GM18951 (cell line): ENCODE data around the gene MIEF1.

Experiments used
- POLR2A ChIP-seq: IDR thresholded peaks from 4 replicates; pipeline ENCODE4 v1.6.1; 2011; ENCODE audit warnings: mild to moderate bottlenecking; ENCODE audit not compliant: insufficient read length, insufficient read depth; ENCODE audit errors: extremely low read depth
- in situ Hi-C: fragments of 300-500 bp; cut with MboI; formaldehyde crosslinking; loops from one replicate; pipeline ENCODE4 v1.12.0; 2022; ENCODE audit warnings: low sequenced_read_pairs, mixed read lengths, inconsistent platforms; ENCODE audit not compliant: unreplicated experiment

The MIEF1 gene

GRCh38 chr22:39527481-39527961 is 25.4 kb downstream of the MIEF1 start:
- no peak for TF ChIP-seq POLR2A
- in situ Hi-C loops: loop anchor here (25.0 kb wide), 1 partner anchor 810 kb away; the partner anchor contains the start of gene ADSL

GRCh38 chr22:39528080-39528661 is 26.1 kb downstream of the MIEF1 start:
- no peak for TF ChIP-seq POLR2A
- in situ Hi-C loops: loop anchor here (25.0 kb wide), 1 partner anchor 809 kb away; the partner anchor contains the start of gene ADSL

- in situ Hi-C loops: loop anchor here (25.0 kb wide), 1 partner anchor 808 kb away; the partner anchor contains the start of gene ADSL
- peak; percentile 39 for TF ChIP-seq POLR2A
Observed at GRCh38 chr22:39528681-39529486, 26.8 kb downstream of the MIEF1 start.

GRCh38 chr22:39529487-39529851 is 27.4 kb downstream of the MIEF1 start:
- in situ Hi-C loops: loop anchor here (25.0 kb wide), 1 partner anchor 808 kb away; the partner anchor contains the start of gene ADSL
- TF ChIP-seq POLR2A: no peak

GRCh38 chr22:39530116-39530515 is 28.0 kb downstream of the MIEF1 start:
- no peak for TF ChIP-seq POLR2A
- in situ Hi-C loops: loop anchor here (25.0 kb wide), 1 partner anchor 807 kb away; the partner anchor contains the start of gene ADSL

- in situ Hi-C loops: loop anchor here (25.0 kb wide), 1 partner anchor 806 kb away; the partner anchor contains the start of gene ADSL
- TF ChIP-seq POLR2A: peak; percentile 12
Observed at GRCh38 chr22:39530692-39531331, 28.7 kb downstream of the MIEF1 start.

GRCh38 chr22:39532215-39533073 is 30.4 kb downstream of the MIEF1 start, which contains the start of gene RPS19BP1:
RPS19BP1 (minus strand) TSS chr22:39532748; CDS start chr22:39532738, 10 bp downstream.
- in situ Hi-C loops: loop anchor here (25.0 kb wide), 1 partner anchor 805 kb away; the partner anchor contains the start of gene ADSL
- peak; percentile 99 for TF ChIP-seq POLR2A

- no peak for TF ChIP-seq POLR2A
- in situ Hi-C loops: loop anchor here (25.0 kb wide), 1 partner anchor 803 kb away; the partner anchor contains the start of gene ADSL
Observed at GRCh38 chr22:39534092-39534506, 32.0 kb downstream of the MIEF1 start.

GRCh38 chr22:39534591-39535356 is 32.7 kb downstream of the MIEF1 start:
- in situ Hi-C loops: loop anchor here (5.0 to 25.0 kb wide), 2 partner anchors 498 to 803 kb away; partner anchors contain the start of gene ADSL
- TF ChIP-seq POLR2A: no peak

- in situ Hi-C loops: loop anchor here (5.0 to 25.0 kb wide), 2 partner anchors 497 to 802 kb away; partner anchors contain the start of gene ADSL
- TF ChIP-seq POLR2A: no peak
Observed at GRCh38 chr22:39535357-39535725, 33.3 kb downstream of the MIEF1 start.

- TF ChIP-seq POLR2A: no peak
- in situ Hi-C loops: loop anchor here (5.0 to 25.0 kb wide), 2 partner anchors 496 to 801 kb away; partner anchors contain the start of gene ADSL
Observed at GRCh38 chr22:39535831-39536449, 33.9 kb downstream of the MIEF1 start.
